ENCODE data around the gene ZSWIM6. TPM values are rescaled to one million over a fixed set of nuclear protein-coding genes. Genes with fewer than 3 reads are reported as not detected.
A peak's percentile ranks its signal among the peaks of the same experiment; 100 is the strongest.

The ZSWIM6 gene
- polyA plus RNA-seq, 2 donors, result 3.6 to 5.4 TPM

DNA sequence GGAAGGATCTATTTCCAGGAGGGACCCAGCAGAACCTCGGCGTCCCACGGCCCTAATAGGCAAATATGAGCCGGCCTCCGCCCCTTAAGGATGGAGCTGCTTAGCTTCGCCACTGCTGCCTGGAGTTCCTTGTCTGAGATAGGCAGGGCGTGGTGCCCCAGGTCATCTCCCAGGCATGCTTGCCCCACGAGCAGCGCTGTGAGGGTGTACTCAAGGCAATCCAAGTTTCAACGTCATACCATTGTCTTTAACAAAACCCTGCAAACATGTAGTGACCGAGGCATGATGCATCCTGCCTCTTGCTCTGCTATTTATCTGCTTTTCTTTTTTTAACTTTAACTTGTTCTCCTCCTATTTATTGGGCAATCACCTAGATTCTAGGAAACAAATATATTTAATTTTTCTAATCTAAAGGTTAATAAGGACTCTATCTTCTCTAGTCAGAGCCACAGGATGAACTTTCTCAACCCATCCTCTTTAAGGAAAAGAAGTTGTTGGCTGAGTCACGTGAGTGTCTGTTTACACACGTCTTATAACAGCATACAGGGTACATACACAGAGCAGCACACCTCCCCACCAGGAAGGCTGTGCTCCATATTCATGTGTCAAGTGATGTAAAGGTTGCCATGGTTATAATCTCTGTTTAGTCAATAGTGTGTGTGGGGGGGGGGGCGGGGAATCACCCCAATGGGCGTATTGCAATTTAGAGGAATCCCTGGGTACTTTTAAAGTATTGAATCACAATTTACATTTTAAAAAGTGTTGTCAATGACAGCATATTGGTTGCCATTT is 27.3 kb upstream of the ZSWIM6 start:
- H3K27me3 ChIP-seq (ENCODE audit: control insufficient read depth in 1 of 2, insufficient read depth in 2 of 2, low read length in 2 of 2), result no peaks in the 10 kb centered on the region
- H3K9me3 ChIP-seq (ENCODE audit: control insufficient read depth in 2 of 2, insufficient read depth in 1 of 2, low read depth in 1 of 2, low read length in 1 of 2), result no peaks in the 10 kb centered on the region
- H3K27ac ChIP-seq (ENCODE audit: low read depth in 2 of 2, low read length in 1 of 2), result peak overlapping the region; percentile 38 to 85
- no peak overlapping the region for H3K4me3 ChIP-seq (ENCODE audit: low read depth in 1 of 2, low read length in 2 of 2)
- H3K4me1 ChIP-seq (ENCODE audit: control insufficient read depth in 2 of 2, insufficient read depth in 2 of 2, low read length in 1 of 2), result peaks cover 0 to 7% of the 10 kb centered on the region in 2 donors
- H3K36me3 ChIP-seq (ENCODE audit: control insufficient read depth in 2 of 2, insufficient read depth in 2 of 2, low read length in 1 of 2), result no peaks in the 10 kb centered on the region
- WGBS, 2 donors, result 39 to 41% methylated on average over 15 of the region's 15 CpGs

DNA sequence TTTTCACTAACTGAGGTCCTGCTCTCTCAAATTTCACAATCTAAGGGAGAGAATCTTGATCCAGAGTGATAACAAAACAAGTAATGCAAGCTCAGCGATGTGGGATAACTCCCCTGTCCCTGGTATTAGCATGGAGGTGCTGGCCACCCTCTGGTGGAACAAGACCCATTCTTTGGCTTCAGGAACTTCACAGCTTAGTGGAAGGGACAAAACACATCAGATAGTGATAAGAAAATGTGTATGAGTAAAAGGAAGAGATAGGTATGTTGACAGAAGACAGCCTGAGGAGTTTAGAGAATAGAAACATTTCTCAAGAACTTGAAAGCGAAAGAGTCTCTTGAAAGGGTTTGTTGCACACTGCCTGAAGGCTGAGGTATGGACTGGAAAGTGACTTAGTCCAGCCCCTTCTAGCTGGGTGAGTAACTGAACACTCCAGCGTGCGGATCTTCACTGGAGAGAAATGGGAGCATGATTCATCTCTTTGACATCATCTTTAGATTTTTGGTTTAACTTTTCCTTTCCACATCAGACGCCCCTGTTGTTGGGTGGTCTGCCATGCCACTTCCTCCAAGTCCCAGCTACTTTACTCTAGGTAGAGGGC is 25.4 kb upstream of the ZSWIM6 start:
- peaks cover 0 to 6% of the 10 kb centered on the region in 2 donors for H3K4me1 ChIP-seq (ENCODE audit: control insufficient read depth in 2 of 2, insufficient read depth in 2 of 2, low read length in 1 of 2)
- no peak overlapping the region for H3K27ac ChIP-seq (ENCODE audit: low read depth in 2 of 2, low read length in 1 of 2)
- 65 to 66% methylated on average over 5 of the region's 5 CpGs for WGBS, 2 donors

DNA sequence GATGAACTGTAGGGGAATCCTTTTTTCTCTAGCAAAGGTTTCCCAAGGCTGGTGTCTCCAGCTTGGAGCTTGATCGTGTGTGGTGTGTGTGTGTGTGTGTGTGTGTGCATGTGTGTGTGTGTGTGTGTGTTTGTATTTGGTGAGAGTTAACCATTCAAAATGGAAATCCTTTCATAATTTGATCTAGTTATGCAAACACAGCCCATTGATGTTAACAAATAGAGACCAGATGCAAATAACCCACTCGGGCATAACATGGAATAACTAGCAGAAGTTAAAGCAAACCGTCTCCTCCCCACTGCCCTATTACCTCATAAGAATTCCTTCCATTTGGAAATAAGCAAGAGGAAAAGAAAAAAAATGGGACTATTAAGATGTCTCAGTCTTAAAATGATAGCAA is 24.9 kb upstream of the ZSWIM6 start:
- no peak overlapping the region for H3K27ac ChIP-seq (ENCODE audit: low read depth in 2 of 2, low read length in 1 of 2)
- H3K4me1 ChIP-seq (ENCODE audit: control insufficient read depth in 2 of 2, insufficient read depth in 2 of 2, low read length in 1 of 2), result peaks cover 0 to 3% of the 10 kb centered on the region in 2 donors
- no peaks in the 10 kb centered on the region for H3K9me3 ChIP-seq (ENCODE audit: control insufficient read depth in 2 of 2, insufficient read depth in 1 of 2, low read depth in 1 of 2, low read length in 1 of 2)
- H3K4me3 ChIP-seq (ENCODE audit: low read depth in 1 of 2, low read length in 2 of 2), result no peak overlapping the region
- 84 to 88% methylated on average over 3 of the region's 3 CpGs for WGBS, 2 donors
- H3K36me3 ChIP-seq (ENCODE audit: control insufficient read depth in 2 of 2, insufficient read depth in 2 of 2, low read length in 1 of 2), result no peaks in the 10 kb centered on the region
- no peaks in the 10 kb centered on the region for H3K27me3 ChIP-seq (ENCODE audit: control insufficient read depth in 1 of 2, insufficient read depth in 2 of 2, low read length in 2 of 2)

More for the DNA sequence above, 25.4 kb upstream of the ZSWIM6 start:
- H3K9me3 ChIP-seq (ENCODE audit: control insufficient read depth in 2 of 2, insufficient read depth in 1 of 2, low read depth in 1 of 2, low read length in 1 of 2), result no peaks in the 10 kb centered on the region
- no peaks in the 10 kb centered on the region for H3K36me3 ChIP-seq (ENCODE audit: control insufficient read depth in 2 of 2, insufficient read depth in 2 of 2, low read length in 1 of 2)
- no peaks in the 10 kb centered on the region for H3K27me3 ChIP-seq (ENCODE audit: control insufficient read depth in 1 of 2, insufficient read depth in 2 of 2, low read length in 2 of 2)
- H3K4me3 ChIP-seq (ENCODE audit: low read depth in 1 of 2, low read length in 2 of 2), result no peak overlapping the region

DNA sequence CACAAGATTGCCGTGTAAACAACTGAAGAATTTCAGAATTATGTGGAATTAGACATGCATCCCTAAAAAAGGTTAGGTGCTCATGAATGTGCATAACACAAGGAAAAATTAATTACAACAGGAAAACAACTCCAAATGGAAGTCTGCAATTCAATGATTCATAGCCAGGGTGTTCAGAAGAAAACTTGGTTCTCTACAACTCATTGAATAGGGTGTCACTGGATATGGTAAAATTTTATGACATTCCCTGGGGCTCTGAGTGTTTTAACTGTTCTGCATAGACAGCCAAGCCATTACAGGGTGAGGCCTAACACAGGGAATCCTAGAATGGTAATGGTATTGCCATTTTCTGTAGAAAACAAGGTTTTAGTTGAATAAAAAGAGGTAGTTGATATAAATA is 24.4 kb upstream of the ZSWIM6 start:
- WGBS, 2 donors, result 98 to 100% methylated on average over 1 of the region's 1 CpG
- Histone ChIP-seq H3K36me3 (ENCODE audit: control insufficient read depth in 2 of 2, insufficient read depth in 2 of 2, low read length in 1 of 2) (no peaks in the 10 kb centered on the region), H3K4me1 (ENCODE audit: control insufficient read depth in 2 of 2, insufficient read depth in 2 of 2, low read length in 1 of 2) (peaks cover 0 to 3% of the 10 kb centered on the region in 2 donors), H3K27me3 (ENCODE audit: control insufficient read depth in 1 of 2, insufficient read depth in 2 of 2, low read length in 2 of 2) (no peaks in the 10 kb centered on the region), H3K9me3 (ENCODE audit: control insufficient read depth in 2 of 2, insufficient read depth in 1 of 2, low read depth in 1 of 2, low read length in 1 of 2) (no peaks in the 10 kb centered on the region), H3K27ac (ENCODE audit: low read depth in 2 of 2, low read length in 1 of 2) (no peak overlapping the region), H3K4me3 (ENCODE audit: low read depth in 1 of 2, low read length in 2 of 2) (no peak overlapping the region)

DNA sequence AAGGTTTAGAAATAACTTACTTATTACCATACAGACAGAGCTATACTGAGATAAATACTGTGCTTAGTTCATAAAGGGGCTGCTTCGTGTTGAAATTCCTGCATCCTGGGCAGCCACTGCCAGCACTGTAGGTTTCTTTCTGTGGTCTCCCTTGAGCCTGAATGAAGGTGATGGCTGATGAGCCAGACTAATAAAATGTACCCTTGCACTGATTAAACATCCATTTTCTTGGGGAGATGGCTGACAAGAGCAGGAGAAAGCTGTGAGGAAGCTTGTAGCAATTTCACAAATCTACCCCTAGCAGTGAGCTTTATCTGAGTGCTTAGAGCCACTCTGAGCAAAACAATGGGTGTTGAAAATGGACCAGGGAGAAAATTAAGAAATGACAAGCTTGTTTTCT is 23.3 kb upstream of the ZSWIM6 start:
- no peaks in the 10 kb centered on the region for H3K36me3 ChIP-seq (ENCODE audit: control insufficient read depth in 2 of 2, insufficient read depth in 2 of 2, low read length in 1 of 2)
- no peaks in the 10 kb centered on the region for H3K27me3 ChIP-seq (ENCODE audit: control insufficient read depth in 1 of 2, insufficient read depth in 2 of 2, low read length in 2 of 2)
- no peak overlapping the region for H3K4me3 ChIP-seq (ENCODE audit: low read depth in 1 of 2, low read length in 2 of 2)
- no peak overlapping the region for H3K27ac ChIP-seq (ENCODE audit: low read depth in 2 of 2, low read length in 1 of 2)
- H3K9me3 ChIP-seq (ENCODE audit: control insufficient read depth in 2 of 2, insufficient read depth in 1 of 2, low read depth in 1 of 2, low read length in 1 of 2), result no peaks in the 10 kb centered on the region
- WGBS, 2 donors, result 69 to 88% methylated on average over 1 of the region's 1 CpG
- H3K4me1 ChIP-seq (ENCODE audit: control insufficient read depth in 2 of 2, insufficient read depth in 2 of 2, low read length in 1 of 2), result peaks cover 0 to 3% of the 10 kb centered on the region in 2 donors

DNA sequence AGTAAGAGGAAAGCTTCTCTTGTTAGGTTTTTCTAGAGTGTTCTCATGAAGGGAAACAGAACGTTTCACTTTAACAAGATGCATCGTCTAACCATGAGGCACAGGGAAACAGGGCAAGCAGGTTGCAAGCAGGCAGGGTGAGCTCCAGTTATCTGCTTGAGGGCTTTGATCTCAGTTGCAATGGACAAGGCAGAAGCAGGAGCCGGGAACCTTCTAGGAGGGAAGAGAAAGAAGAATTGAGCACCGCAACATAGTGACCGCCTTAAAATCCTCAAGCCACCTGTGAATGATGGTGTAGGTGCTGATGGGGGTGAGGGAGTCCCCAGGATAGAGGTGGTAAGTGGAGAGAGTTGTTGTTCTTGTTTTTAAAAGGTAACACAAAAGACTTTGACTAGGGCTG is 22.9 kb upstream of the ZSWIM6 start:
- H3K36me3 ChIP-seq (ENCODE audit: control insufficient read depth in 2 of 2, insufficient read depth in 2 of 2, low read length in 1 of 2), result no peaks in the 10 kb centered on the region
- no peaks in the 10 kb centered on the region for H3K27me3 ChIP-seq (ENCODE audit: control insufficient read depth in 1 of 2, insufficient read depth in 2 of 2, low read length in 2 of 2)
- H3K4me3 ChIP-seq (ENCODE audit: low read depth in 1 of 2, low read length in 2 of 2), result no peak overlapping the region
- peaks cover 0 to 3% of the 10 kb centered on the region in 2 donors for H3K4me1 ChIP-seq (ENCODE audit: control insufficient read depth in 2 of 2, insufficient read depth in 2 of 2, low read length in 1 of 2)
- 81 to 86% methylated on average over 5 of the region's 5 CpGs for WGBS, 2 donors
- no peak overlapping the region for H3K27ac ChIP-seq (ENCODE audit: low read depth in 2 of 2, low read length in 1 of 2)
- H3K9me3 ChIP-seq (ENCODE audit: control insufficient read depth in 2 of 2, insufficient read depth in 1 of 2, low read depth in 1 of 2, low read length in 1 of 2), result no peaks in the 10 kb centered on the region

DNA sequence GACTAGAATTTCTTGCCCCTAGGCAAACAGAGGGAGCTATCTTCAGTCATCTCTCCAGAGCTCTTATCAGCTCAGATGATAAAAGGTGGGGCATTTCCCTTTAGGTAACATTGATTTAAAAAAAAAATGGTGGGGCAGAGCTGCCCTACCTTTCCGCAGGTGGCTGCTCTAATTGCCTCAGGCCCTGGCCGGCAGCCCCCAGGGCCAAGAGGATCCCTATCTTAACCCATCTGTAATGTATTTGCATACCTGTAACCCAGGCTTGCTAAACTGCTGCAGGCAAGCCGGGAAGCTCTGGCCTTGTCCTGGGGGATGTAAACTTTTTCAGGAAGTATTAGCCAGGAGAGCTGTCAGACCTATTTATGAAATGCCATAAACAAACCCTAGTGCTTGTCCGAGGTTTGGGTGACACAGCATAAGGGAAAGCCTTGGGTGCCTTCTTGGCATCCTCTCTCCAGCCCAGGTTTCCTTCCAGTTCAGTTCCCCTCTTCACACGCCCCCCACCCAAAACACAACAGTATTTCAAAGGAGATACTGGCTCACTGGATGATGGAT is 20.9 kb upstream of the ZSWIM6 start:
- no peak overlapping the region for H3K4me3 ChIP-seq (ENCODE audit: low read depth in 1 of 2, low read length in 2 of 2)
- no peaks in the 10 kb centered on the region for H3K36me3 ChIP-seq (ENCODE audit: control insufficient read depth in 2 of 2, insufficient read depth in 2 of 2, low read length in 1 of 2)
- no peaks in the 10 kb centered on the region for H3K9me3 ChIP-seq (ENCODE audit: control insufficient read depth in 2 of 2, insufficient read depth in 1 of 2, low read depth in 1 of 2, low read length in 1 of 2)
- H3K27me3 ChIP-seq (ENCODE audit: control insufficient read depth in 1 of 2, insufficient read depth in 2 of 2, low read length in 2 of 2), result no peaks in the 10 kb centered on the region
- WGBS, 2 donors, result 77 to 78% methylated on average over 5 of the region's 5 CpGs
- peaks cover 0 to 3% of the 10 kb centered on the region in 2 donors for H3K4me1 ChIP-seq (ENCODE audit: control insufficient read depth in 2 of 2, insufficient read depth in 2 of 2, low read length in 1 of 2)
- no peak overlapping the region for H3K27ac ChIP-seq (ENCODE audit: low read depth in 2 of 2, low read length in 1 of 2)

DNA sequence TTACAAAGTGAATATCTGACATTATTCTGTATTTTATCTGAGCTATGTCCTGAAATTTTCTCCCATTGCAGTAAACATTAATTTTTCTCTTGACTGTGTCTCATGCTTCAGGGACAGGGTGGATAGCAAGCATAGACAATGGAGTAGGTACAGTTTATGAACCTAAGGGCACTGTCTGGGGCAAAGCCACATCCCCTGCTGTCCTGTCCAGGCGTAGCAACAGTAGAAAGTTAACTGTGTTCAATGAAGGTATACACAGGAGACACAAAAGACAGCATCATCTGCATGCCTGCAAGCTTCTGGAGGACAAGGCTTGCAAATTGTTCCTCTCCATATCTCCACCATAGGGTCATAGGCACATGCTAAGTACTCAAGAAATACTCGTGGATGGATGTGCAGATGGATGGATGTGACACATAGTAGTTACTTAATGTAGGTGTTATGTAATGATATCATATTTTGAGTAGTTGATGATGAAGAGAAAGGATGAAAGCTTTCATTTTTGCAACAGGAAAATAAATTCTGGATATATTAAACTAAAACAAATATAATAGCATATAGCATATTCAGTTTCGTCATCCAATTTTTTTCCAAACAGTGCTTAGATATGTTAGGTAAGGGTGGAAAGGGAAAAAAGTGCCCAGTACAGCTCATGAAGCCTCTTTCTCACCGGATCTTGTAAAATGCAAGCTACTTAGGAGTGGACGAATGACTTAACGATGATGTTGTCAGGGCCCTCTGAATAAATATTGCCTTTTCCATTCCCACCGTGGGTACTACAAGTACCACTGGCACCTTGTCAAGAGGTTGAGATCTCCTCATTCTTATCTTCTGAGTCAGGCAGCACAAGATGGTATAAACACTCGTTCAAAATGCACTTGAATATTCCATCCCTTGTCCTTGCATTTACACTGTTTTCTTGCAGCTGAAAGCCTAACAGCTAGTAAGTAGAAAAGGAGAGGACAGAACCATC is 19.9 kb upstream of the ZSWIM6 start:
- no peak overlapping the region for H3K27ac ChIP-seq (ENCODE audit: low read depth in 2 of 2, low read length in 1 of 2)
- no peaks in the 10 kb centered on the region for H3K9me3 ChIP-seq (ENCODE audit: control insufficient read depth in 2 of 2, insufficient read depth in 1 of 2, low read depth in 1 of 2, low read length in 1 of 2)
- no peaks in the 10 kb centered on the region for H3K27me3 ChIP-seq (ENCODE audit: control insufficient read depth in 1 of 2, insufficient read depth in 2 of 2, low read length in 2 of 2)
- no peaks in the 10 kb centered on the region for H3K36me3 ChIP-seq (ENCODE audit: control insufficient read depth in 2 of 2, insufficient read depth in 2 of 2, low read length in 1 of 2)
- H3K4me1 ChIP-seq (ENCODE audit: control insufficient read depth in 2 of 2, insufficient read depth in 2 of 2, low read length in 1 of 2), result no peaks in the 10 kb centered on the region
- no peak overlapping the region for H3K4me3 ChIP-seq (ENCODE audit: low read depth in 1 of 2, low read length in 2 of 2)
- 65 to 70% methylated on average over 8 of the region's 8 CpGs for WGBS, 2 donors

DNA sequence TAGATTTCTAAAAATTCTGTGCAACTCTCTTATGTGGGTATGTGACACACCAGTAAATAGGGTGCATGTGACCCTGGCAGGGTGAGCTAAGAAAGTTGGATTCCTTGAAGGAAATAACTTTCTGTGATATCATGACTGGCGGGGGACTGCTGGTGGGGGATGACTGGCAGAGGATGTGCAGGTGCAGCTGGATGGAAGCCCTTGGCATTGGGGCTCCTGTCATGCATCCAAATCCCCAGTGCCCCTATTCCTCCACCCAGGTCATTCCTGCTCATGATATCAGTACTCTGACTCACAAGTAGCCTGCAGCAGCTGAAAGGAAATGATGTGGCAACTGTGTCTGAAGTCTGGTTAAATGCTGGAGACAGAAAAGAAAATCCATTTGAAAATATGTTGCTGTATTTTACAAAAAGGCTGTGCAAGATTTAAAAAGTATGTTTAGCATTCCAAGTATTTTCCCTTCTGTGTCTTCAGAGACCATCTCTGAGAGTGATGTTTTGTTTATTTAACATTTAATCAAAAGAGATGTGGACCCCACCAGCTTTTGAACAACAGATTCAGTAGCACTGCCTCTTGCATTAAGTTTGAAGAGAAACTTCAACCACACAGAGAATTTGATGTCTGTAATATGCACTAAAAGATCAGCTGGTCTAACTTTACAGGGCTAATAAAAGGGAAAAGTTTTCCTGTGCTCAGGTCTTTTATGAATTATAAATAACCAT is 17.9 kb upstream of the ZSWIM6 start:
- H3K27me3 ChIP-seq (ENCODE audit: control insufficient read depth in 1 of 2, insufficient read depth in 2 of 2, low read length in 2 of 2), result no peaks in the 10 kb centered on the region
- no peak overlapping the region for H3K27ac ChIP-seq (ENCODE audit: low read depth in 2 of 2, low read length in 1 of 2)
- H3K36me3 ChIP-seq (ENCODE audit: control insufficient read depth in 2 of 2, insufficient read depth in 2 of 2, low read length in 1 of 2), result no peaks in the 10 kb centered on the region
- no peaks in the 10 kb centered on the region for H3K4me1 ChIP-seq (ENCODE audit: control insufficient read depth in 2 of 2, insufficient read depth in 2 of 2, low read length in 1 of 2)
- WGBS, 2 donors, result 41 to 55% methylated on average over 1 of the region's 1 CpG
- H3K4me3 ChIP-seq (ENCODE audit: low read depth in 1 of 2, low read length in 2 of 2), result no peak overlapping the region
- no peaks in the 10 kb centered on the region for H3K9me3 ChIP-seq (ENCODE audit: control insufficient read depth in 2 of 2, insufficient read depth in 1 of 2, low read depth in 1 of 2, low read length in 1 of 2)
